Ovary (tissue), 3 donors: ENCODE results near the gene RAB4A.

Source experiments
- CTCF ChIP-seq, 3 donors: fragments of 450-650 bp in 2 of 3; fragments of 200-600 bp in 1 of 3; IDR thresholded peaks; one replicate each; pipeline versions ENCODE4 v1.5.1 to v1.8.0; 2016 to 2022; ENCODE audit warnings: antibody characterized with exemption in 3 of 3, mild to moderate bottlenecking in 1 of 3
- EP300 ChIP-seq: sonication (generic); formaldehyde crosslinking; IDR thresholded peaks from one replicate; pipeline ENCODE4 v1.6.1; 2017; ENCODE audit warnings: antibody characterized with exemption
- POLR2A ChIP-seq: fragments of 450-650 bp; IDR thresholded peaks from one replicate; pipeline ENCODE4 v1.6.1; 2017; ENCODE audit warnings: antibody characterized with exemption, mild to moderate bottlenecking, moderate library complexity
- donor health status: DM: no; HTN: no; CAD: no.

GRCh38 chr1:229318056-229318455, 47.1 kb downstream of the RAB4A start:
- TF ChIP-seq CTCF (IDR thresholded peaks at IDR 0.05) (no peak), EP300 (no peak), POLR2A (no peak)
